ENCODE results near the gene CXXC1. TPM values are rescaled to one million over a fixed set of nuclear protein-coding genes. Genes with fewer than 3 reads are reported as not detected.
A peak's percentile ranks its signal among the peaks of the same experiment; 100 is the strongest.

Gene CXXC1
- total and polyA plus RNA-seq, 2 donors (not counting 1 experiment from before 2014, with no cell fraction given) = 19.4 to 32.9 TPM

DNA sequence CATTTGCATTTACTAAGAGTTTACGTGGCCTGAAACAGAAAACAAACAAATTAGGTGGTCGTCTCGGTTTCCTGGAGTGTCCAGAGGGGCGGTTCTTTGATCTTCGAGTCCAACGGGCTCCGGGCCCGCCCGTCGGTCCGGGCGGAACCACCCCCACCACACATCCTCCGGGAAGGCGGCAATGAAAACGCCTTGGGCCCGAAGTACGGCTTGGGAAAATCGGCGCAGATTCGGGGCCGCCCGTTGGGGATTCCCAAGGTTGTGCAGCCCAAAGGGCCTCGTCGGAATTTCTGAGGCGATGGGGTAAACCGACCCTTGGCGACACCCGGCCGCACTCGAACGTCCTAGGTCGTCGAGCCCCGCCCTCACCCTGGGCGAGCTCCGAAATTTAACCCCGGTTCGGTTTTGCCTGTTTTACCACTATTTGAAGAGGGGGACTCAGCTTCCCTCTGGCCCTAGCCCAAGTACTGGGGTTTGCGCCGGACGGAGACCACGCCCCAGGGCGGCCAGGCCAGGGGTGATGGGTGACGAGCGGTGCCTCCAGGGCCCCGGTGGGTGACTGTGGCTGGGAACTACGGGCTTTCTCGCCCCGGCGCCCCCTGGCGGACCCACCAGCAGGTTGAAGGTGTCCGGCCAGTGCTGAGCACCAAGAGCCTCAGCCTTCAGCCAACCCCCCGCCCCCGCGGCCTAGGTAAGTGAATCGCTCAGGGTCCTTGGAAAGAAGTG, 19.3 kb downstream of the CXXC1 start:
- H4K20me1 ChIP-seq (ENCODE audit: control insufficient read depth, extremely low read depth, insufficient read depth, low read length) = no peaks in the 10 kb centered on the region
- H3K79me2 ChIP-seq (ENCODE audit: control insufficient read depth, insufficient read depth, low read length) = no peaks in the 10 kb centered on the region
- peak overlapping the region in 3 of 4 experiments; percentile 16 to 54 (median 46) for H3K4me3 ChIP-seq (replicated peaks in 1 of 4; ENCODE audit: control extremely low read depth in 1 of 4, insufficient read depth in 1 of 4, low read depth in 3 of 4, low read length in 4 of 4)
- H3K4me2 ChIP-seq (ENCODE audit: extremely low read depth, insufficient read depth, low read length) = peak overlapping the region; percentile 23
- no peaks in the 10 kb centered on the region for H3K9me3 ChIP-seq (ENCODE audit: control insufficient read depth, insufficient read depth, low read depth, low read length)
- no peaks in the 10 kb centered on the region for H3K27me3 ChIP-seq (ENCODE audit: control insufficient read depth, insufficient read depth, low read length)
- TF ChIP-seq, protein P1, sequence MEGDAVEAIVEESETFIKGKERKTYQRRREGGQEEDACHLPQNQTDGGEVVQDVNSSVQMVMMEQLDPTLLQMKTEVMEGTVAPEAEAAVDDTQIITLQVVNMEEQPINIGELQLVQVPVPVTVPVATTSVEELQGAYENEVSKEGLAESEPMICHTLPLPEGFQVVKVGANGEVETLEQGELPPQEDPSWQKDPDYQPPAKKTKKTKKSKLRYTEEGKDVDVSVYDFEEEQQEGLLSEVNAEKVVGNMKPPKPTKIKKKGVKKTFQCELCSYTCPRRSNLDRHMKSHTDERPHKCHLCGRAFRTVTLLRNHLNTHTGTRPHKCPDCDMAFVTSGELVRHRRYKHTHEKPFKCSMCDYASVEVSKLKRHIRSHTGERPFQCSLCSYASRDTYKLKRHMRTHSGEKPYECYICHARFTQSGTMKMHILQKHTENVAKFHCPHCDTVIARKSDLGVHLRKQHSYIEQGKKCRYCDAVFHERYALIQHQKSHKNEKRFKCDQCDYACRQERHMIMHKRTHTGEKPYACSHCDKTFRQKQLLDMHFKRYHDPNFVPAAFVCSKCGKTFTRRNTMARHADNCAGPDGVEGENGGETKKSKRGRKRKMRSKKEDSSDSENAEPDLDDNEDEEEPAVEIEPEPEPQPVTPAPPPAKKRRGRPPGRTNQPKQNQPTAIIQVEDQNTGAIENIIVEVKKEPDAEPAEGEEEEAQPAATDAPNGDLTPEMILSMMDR (conservative IDR thresholded peaks at IDR 0.05 in 1 of 2, IDR thresholded peaks at IDR 0.05 in 1 of 2; ENCODE audit: low read depth in 1 of 2, low read length in 2 of 2) = peak; percentile 58 to 65
- no peak for TF ChIP-seq EZH2 (IDR thresholded peaks at IDR 0.05; ENCODE audit: low read length, missing control alignments)
- H3K27ac ChIP-seq (ENCODE audit: insufficient read depth, low read length) = peak overlapping the region; percentile 31
- H3K36me3 ChIP-seq (ENCODE audit: control insufficient read depth, insufficient read depth, low read length) = peaks cover 11% of the 10 kb centered on the region
- H3K9ac ChIP-seq (ENCODE audit: insufficient read depth, low read length) = peak overlapping the region; percentile 52
- DNase-seq (ENCODE audit: low read depth in 2 of 2) = peak; percentile 52 to 61
- no peaks in the 10 kb centered on the region for H3K4me1 ChIP-seq (ENCODE audit: control insufficient read depth, extremely low read depth, insufficient read depth, low read length)
- peak overlapping the region; percentile 5 for H2AFZ ChIP-seq (ENCODE audit: low read length)

DNA sequence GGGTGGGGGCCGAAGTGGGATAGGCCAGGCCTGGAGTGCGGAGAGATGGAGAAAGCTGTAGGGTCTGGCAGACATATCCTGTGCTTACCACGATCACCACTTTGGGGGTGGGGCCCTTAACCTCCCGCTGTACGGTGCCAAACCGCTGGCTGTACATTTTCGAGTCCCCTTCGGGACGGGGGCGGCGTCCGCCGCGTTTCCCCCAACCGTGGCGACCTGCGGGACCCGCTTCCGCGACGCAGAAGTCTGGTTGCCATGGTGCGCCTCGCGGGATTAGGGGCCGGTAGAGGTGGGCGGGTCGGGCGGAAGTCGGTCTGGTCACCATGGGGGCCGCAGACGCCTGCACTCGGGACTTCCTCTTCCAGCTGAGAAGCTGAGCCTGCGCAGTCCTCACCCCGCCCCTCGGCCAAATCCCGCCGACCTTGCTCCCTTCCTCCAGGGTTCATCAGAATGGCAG, 21.2 kb downstream of the CXXC1 start, which contains the start of gene CFAP53:
TSS of gene CFAP53 (minus strand) at position 248 of the 457 bp plus-strand sequence. CDS start at position 157, 91 bp downstream.
- peak within 1 kb of the TSS; percentile 66 to 78 (median 74) for H3K4me3 ChIP-seq (replicated peaks in 1 of 4; ENCODE audit: control extremely low read depth in 1 of 4, insufficient read depth in 1 of 4, low read depth in 3 of 4, low read length in 4 of 4)
- H3K27me3 ChIP-seq (ENCODE audit: control insufficient read depth, insufficient read depth, low read length) = no peaks in the 10 kb centered on the region
- H3K9ac ChIP-seq (ENCODE audit: insufficient read depth, low read length) = peak within 1 kb of the TSS; percentile 63
- DNase-seq (ENCODE audit: low read depth in 2 of 2) = peak; percentile 89 to 91
- no peaks in the 10 kb centered on the region for H4K20me1 ChIP-seq (ENCODE audit: control insufficient read depth, extremely low read depth, insufficient read depth, low read length)
- peaks cover 2% of the 10 kb centered on the region for H3K36me3 ChIP-seq (ENCODE audit: control insufficient read depth, insufficient read depth, low read length)
- H3K4me2 ChIP-seq (ENCODE audit: extremely low read depth, insufficient read depth, low read length) = peak within 1 kb of the TSS; percentile 77
- no peaks in the 10 kb centered on the region for H3K9me3 ChIP-seq (ENCODE audit: control insufficient read depth, insufficient read depth, low read depth, low read length)
- no peaks in the 10 kb centered on the region for H3K4me1 ChIP-seq (ENCODE audit: control insufficient read depth, extremely low read depth, insufficient read depth, low read length)
- H3K27ac ChIP-seq (ENCODE audit: insufficient read depth, low read length) = peak within 1 kb of the TSS; percentile 61
- TF ChIP-seq, protein P1 (conservative IDR thresholded peaks at IDR 0.05 in 1 of 2, IDR thresholded peaks at IDR 0.05 in 1 of 2; ENCODE audit: low read depth in 1 of 2, low read length in 2 of 2) = no peak
- no peak for TF ChIP-seq EZH2 (IDR thresholded peaks at IDR 0.05; ENCODE audit: low read length, missing control alignments)
- no peaks in the 10 kb centered on the region for H3K79me2 ChIP-seq (ENCODE audit: control insufficient read depth, insufficient read depth, low read length)
- peak within 1 kb of the TSS; percentile 91 for H2AFZ ChIP-seq (ENCODE audit: low read length)

DNA sequence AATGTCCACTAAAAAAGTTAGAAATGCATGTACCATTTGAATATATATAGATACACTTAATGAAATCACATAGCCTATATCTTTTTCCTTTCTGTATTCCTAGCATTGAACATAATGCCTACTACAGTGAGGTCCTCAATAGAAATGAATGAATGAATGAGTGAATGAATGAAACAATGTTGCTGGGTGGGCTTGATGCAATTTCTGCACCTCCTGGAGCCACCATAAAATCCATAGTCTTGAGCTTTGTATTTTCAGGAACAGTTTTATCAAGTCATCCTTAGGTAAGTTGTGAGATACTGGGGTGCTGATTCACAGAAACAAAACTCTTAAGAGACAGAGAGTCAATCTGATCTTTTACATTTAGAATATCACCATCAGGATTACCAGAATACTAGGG, 24.5 kb downstream of the CXXC1 start:
- no peaks in the 10 kb centered on the region for H4K20me1 ChIP-seq (ENCODE audit: control insufficient read depth, extremely low read depth, insufficient read depth, low read length)
- H3K9ac ChIP-seq (ENCODE audit: insufficient read depth, low read length) = no peak overlapping the region
- H2AFZ ChIP-seq (ENCODE audit: low read length) = no peak overlapping the region
- H3K4me1 ChIP-seq (ENCODE audit: control insufficient read depth, extremely low read depth, insufficient read depth, low read length) = no peaks in the 10 kb centered on the region
- H3K79me2 ChIP-seq (ENCODE audit: control insufficient read depth, insufficient read depth, low read length) = no peaks in the 10 kb centered on the region
- H3K4me2 ChIP-seq (ENCODE audit: extremely low read depth, insufficient read depth, low read length) = no peak overlapping the region
- no peak overlapping the region for H3K4me3 ChIP-seq (replicated peaks in 1 of 4; ENCODE audit: control extremely low read depth in 1 of 4, insufficient read depth in 1 of 4, low read depth in 3 of 4, low read length in 4 of 4)
- H3K27ac ChIP-seq (ENCODE audit: insufficient read depth, low read length) = no peak overlapping the region
- H3K36me3 ChIP-seq (ENCODE audit: control insufficient read depth, insufficient read depth, low read length) = no peaks in the 10 kb centered on the region
- DNase-seq (ENCODE audit: low read depth in 2 of 2) = no peak
- no peaks in the 10 kb centered on the region for H3K9me3 ChIP-seq (ENCODE audit: control insufficient read depth, insufficient read depth, low read depth, low read length)
- no peak for TF ChIP-seq EZH2 (IDR thresholded peaks at IDR 0.05; ENCODE audit: low read length, missing control alignments)
- TF ChIP-seq, protein P1 (conservative IDR thresholded peaks at IDR 0.05 in 1 of 2, IDR thresholded peaks at IDR 0.05 in 1 of 2; ENCODE audit: low read depth in 1 of 2, low read length in 2 of 2) = no peak
- H3K27me3 ChIP-seq (ENCODE audit: control insufficient read depth, insufficient read depth, low read length) = no peaks in the 10 kb centered on the region

Data from fibroblast of lung (primary cell).